Liver (tissue), 3 donors: Measurements from ENCODE around the gene RSRC2.

Source experiments
- ATF3 ChIP-seq: IDR thresholded peaks from 2 replicates; pipeline ENCODE4 v1.6.1; 2016; ENCODE audit warnings: antibody characterized with exemption
- CTCF ChIP-seq: fragments of 150-350 bp; IDR thresholded peaks from 2 replicates; pipeline ENCODE4 v1.5.1; 2017; ENCODE audit warnings: improper control_type of control experiment, low read depth, low read length; ENCODE audit not compliant: missing input control
- EGR1 ChIP-seq, 2 donors: IDR thresholded peaks; 2 replicates each; pipeline ENCODE4 v1.6.1; 2016 to 2018; ENCODE audit warnings: antibody characterized with exemption in 2 of 2, low read depth in 2 of 2
- HNF4A ChIP-seq, 2 donors: conservative IDR thresholded peaks; 2 replicates each; pipeline ENCODE4 v1.6.1; 2016; ENCODE audit warnings: antibody characterized with exemption in 2 of 2, mild to moderate bottlenecking in 2 of 2
- JUND ChIP-seq, 2 donors: IDR thresholded peaks; 2 replicates each; pipeline ENCODE4 v1.6.1; 2016; ENCODE audit warnings: antibody characterized with exemption in 2 of 2
- RAD21 ChIP-seq, 2 donors: IDR thresholded peaks; 2 replicates each; pipeline ENCODE4 v1.6.1; 2016; ENCODE audit warnings: antibody characterized with exemption in 2 of 2, mild to moderate bottlenecking in 2 of 2
- REST ChIP-seq: IDR thresholded peaks from 2 replicates; pipeline ENCODE4 v1.6.1; 2016; ENCODE audit warnings: antibody characterized with exemption, mild to moderate bottlenecking
- SP1 ChIP-seq: IDR thresholded peaks from 2 replicates; pipeline ENCODE4 v1.6.1; 2018; ENCODE audit warnings: antibody characterized with exemption, mild to moderate bottlenecking
- TAF1 ChIP-seq: conservative IDR thresholded peaks from 2 replicates; pipeline ENCODE4 v1.6.1; 2016; ENCODE audit warnings: antibody characterized with exemption, mild to moderate bottlenecking
- YY1 ChIP-seq: IDR thresholded peaks from 2 replicates; pipeline ENCODE4 v1.6.1; 2016; ENCODE audit warnings: antibody characterized with exemption, mild to moderate bottlenecking
- donor health status: healthy.
- donor health status: healthy.

- TF ChIP-seq CTCF (no peak), TAF1 (no peak), REST (no peak), SP1 (no peak), ATF3 (no peak), YY1 (no peak), RAD21 (IDR thresholded peaks at IDR 0.05) (no peak), JUND (IDR thresholded peaks at IDR 0.05) (no peak), HNF4A (conservative IDR thresholded peaks at IDR 0.05) (no peak), EGR1 (IDR thresholded peaks at IDR 0.05; ENCODE audit: low read depth in 2 of 2) (no peak)
Measured at GRCh38 chr12:122458105-122459035, 68.4 kb downstream of the RSRC2 start.
